ENCODE measurements around the gene CHMP1A.

- TF ChIP-seq FOXP2 (optimal IDR thresholded peaks at IDR 0.05; ENCODE audit: borderline replicate concordance, extremely low read depth, extremely low read length, insufficient read depth), result no peak
- no peak for TF ChIP-seq TAF1 (IDR thresholded peaks at IDR 0.05; ENCODE audit: borderline replicate concordance, insufficient read depth, low read length)
- TF ChIP-seq POLR2AphosphoS5 (IDR thresholded peaks at IDR 0.05; ENCODE audit: low read depth, low read length), result no peak
Measured at GRCh38 chr16:89667633-89668032, 10.1 kb upstream of the CHMP1A start.

Measured in PFSK-1 (cell line).